GM21390 (cell line): Measurements from ENCODE around the gene SLC12A1.
A peak's percentile ranks its signal among the peaks of the same experiment; 100 is the strongest.

Source experiments
- ATAC-seq: cut with Tn5 transposase; IDR thresholded peaks from one replicate; pipeline ENCODE4 v1.9.1; 2021; ENCODE audit not compliant: unreplicated experiment

The SLC12A1 gene

GRCh38 chr15:48242015-48242414 is 35.9 kb downstream of the SLC12A1 start:
- no peak for ATAC-seq

GRCh38 chr15:48242535-48242934 is 36.4 kb downstream of the SLC12A1 start:
- ATAC-seq: no peak

- no peak for ATAC-seq
Measured at GRCh38 chr15:48244921-48245320, 38.8 kb downstream of the SLC12A1 start.

GRCh38 chr15:48248414-48248813 is 42.3 kb downstream of the SLC12A1 start:
- ATAC-seq: no peak

GRCh38 chr15:48250640-48251076 is 44.6 kb downstream of the SLC12A1 start:
- peak; percentile 66 for ATAC-seq

GRCh38 chr15:48253172-48253571 is 47.1 kb downstream of the SLC12A1 start:
- no peak for ATAC-seq

GRCh38 chr15:48265135-48265534 is 59.0 kb downstream of the SLC12A1 start:
- no peak for ATAC-seq

- ATAC-seq: no peak
Measured at GRCh38 chr15:48266024-48266689, 60.1 kb downstream of the SLC12A1 start.

GRCh38 chr15:48267766-48268165 is 61.7 kb downstream of the SLC12A1 start:
- ATAC-seq: no peak

GRCh38 chr15:48273049-48273448 is 66.9 kb downstream of the SLC12A1 start:
- no peak for ATAC-seq

GRCh38 chr15:48278666-48279065 is 72.6 kb downstream of the SLC12A1 start:
- no peak for ATAC-seq

GRCh38 chr15:48279608-48280007 is 73.5 kb downstream of the SLC12A1 start:
- no peak for ATAC-seq

GRCh38 chr15:48281674-48282073 is 75.6 kb downstream of the SLC12A1 start:
- no peak for ATAC-seq

- ATAC-seq: no peak
Measured at GRCh38 chr15:48282216-48282615, 76.1 kb downstream of the SLC12A1 start.

GRCh38 chr15:48283396-48284145 is 77.5 kb downstream of the SLC12A1 start:
- ATAC-seq: no peak

- ATAC-seq: peak; percentile 78
Measured at GRCh38 chr15:48285329-48286214, 79.5 kb downstream of the SLC12A1 start.

- ATAC-seq: no peak
Measured at GRCh38 chr15:48289628-48290027, 83.5 kb downstream of the SLC12A1 start.

GRCh38 chr15:48292458-48292857 is 86.4 kb downstream of the SLC12A1 start:
- no peak for ATAC-seq

GRCh38 chr15:48297668-48298067 is 91.6 kb downstream of the SLC12A1 start:
- ATAC-seq: no peak

GRCh38 chr15:48298914-48299313 is 92.8 kb downstream of the SLC12A1 start:
- ATAC-seq: no peak

GRCh38 chr15:48300038-48300437 is 93.9 kb downstream of the SLC12A1 start:
- no peak for ATAC-seq
